Keratinocyte (primary cell): ENCODE data around the gene NAP1L1. TPM values are rescaled to one million over a fixed set of nuclear protein-coding genes. Genes with fewer than 3 reads are reported as not detected.

Source experiments
- DNase-seq: peaks from one replicate; pipeline ENCODE4 v3.0.0-alpha.2; 2011; ENCODE audit warnings: low read depth, missing footprints, low spot score
- FAIRE-seq: peaks from 2 replicates; lab custom pipeline; 2011; peaks lifted over from hg19 to GRCh38; lab: Jason Lieb, UNC
- H2AFZ ChIP-seq: 2 replicates; pipeline ENCODE4 v1.6.0; 2012; ENCODE audit warnings: low read length, control low read depth, inconsistent platforms; ENCODE audit not compliant: control insufficient read depth
- H3K27ac ChIP-seq: 2 replicates; pipeline ENCODE4 v1.5.1; 2011; ENCODE audit warnings: low read length; ENCODE audit not compliant: control insufficient read depth, insufficient read depth
- H3K27me3 ChIP-seq: 3 replicates; pipeline ENCODE4 v1.6.0; 2011; ENCODE audit warnings: low read length; ENCODE audit not compliant: control insufficient read depth, insufficient read depth; ENCODE audit errors: extremely low read depth
- H3K36me3 ChIP-seq, 2 experiments: 2 replicates in 1 of 2; 3 replicates in 1 of 2; pipeline ENCODE4 v1.5.1; 2011; ENCODE audit warnings: low read length in 2 of 2, mild to moderate bottlenecking in 1 of 2; ENCODE audit not compliant: control insufficient read depth in 2 of 2, insufficient read depth in 2 of 2; ENCODE audit errors: extremely low read depth in 1 of 2
- H3K4me1 ChIP-seq: 3 replicates; pipeline ENCODE4 v1.5.1; 2011; ENCODE audit warnings: low read length; ENCODE audit not compliant: control insufficient read depth, insufficient read depth; ENCODE audit errors: extremely low read depth
- H3K4me2 ChIP-seq: 3 replicates; pipeline ENCODE4 v1.6.0; 2011; ENCODE audit warnings: low read depth, low read length; ENCODE audit not compliant: control insufficient read depth, insufficient read depth; ENCODE audit errors: extremely low read depth
- H3K4me3 ChIP-seq, 3 experiments: fragments of 200-600 bp in 1 of 3; sonication (generic) in 1 of 3; 2 replicates in 2 of 3; 3 replicates in 1 of 3; pipeline ENCODE4 v1.5.1; 2011 to 2016; ENCODE audit warnings: low read length in 3 of 3, mild to moderate bottlenecking in 3 of 3, control low read depth in 2 of 3, inconsistent platforms in 1 of 3, low read depth in 1 of 3, mixed read lengths in 1 of 3, mixed run types in 1 of 3, moderate library complexity in 1 of 3; ENCODE audit not compliant: control insufficient read depth in 2 of 3, insufficient read depth in 2 of 3; ENCODE audit errors: extremely low read depth in 1 of 3
- H3K79me2 ChIP-seq: 2 replicates; pipeline ENCODE4 v1.6.0; 2012; ENCODE audit warnings: low read length; ENCODE audit not compliant: control insufficient read depth, insufficient read depth
- H3K9ac ChIP-seq: 3 replicates; pipeline ENCODE4 v1.6.0; 2011; ENCODE audit warnings: low read length; ENCODE audit not compliant: control insufficient read depth, insufficient read depth; ENCODE audit errors: extremely low read depth
- H3K9me1 ChIP-seq: 3 replicates; pipeline ENCODE4 v1.6.0; 2011; ENCODE audit warnings: low read length; ENCODE audit not compliant: control insufficient read depth, insufficient read depth; ENCODE audit errors: extremely low read depth
- H3K9me3 ChIP-seq: 2 replicates; pipeline ENCODE4 v1.5.1; 2012; ENCODE audit warnings: low read depth, low read length; ENCODE audit not compliant: control insufficient read depth
- H4K20me1 ChIP-seq: 3 replicates; pipeline ENCODE4 v1.6.0; 2011; ENCODE audit warnings: low read length; ENCODE audit not compliant: control insufficient read depth, insufficient read depth; ENCODE audit errors: extremely low read depth
- CTCF ChIP-seq, 3 experiments: IDR thresholded peaks in 1 of 3; conservative IDR thresholded peaks in 1 of 3; optimal IDR thresholded peaks in 1 of 3; 2 replicates in 2 of 3; 3 replicates in 1 of 3; pipeline versions ENCODE3 to v1.5.1; 2011; ENCODE audit warnings: low read length in 3 of 3, mild to moderate bottlenecking in 3 of 3, moderate library complexity in 2 of 3, control low read depth in 1 of 3, inconsistent platforms in 1 of 3; ENCODE audit not compliant: insufficient read depth in 2 of 3; ENCODE audit errors: extremely low read depth in 1 of 3
- EZH2 ChIP-seq: IDR thresholded peaks from one replicate; pipeline ENCODE4 v1.6.1; 2012; ENCODE audit warnings: inconsistent platforms, mild to moderate bottlenecking, low read length, moderate library complexity
- dilution Hi-C: fragments of 300-500 bp; cut with MboI; formaldehyde crosslinking; loops from one replicate; pipeline ENCODE4 v1.7.0; 2020; ENCODE audit warnings: low sequenced_read_pairs; ENCODE audit not compliant: extremely low pct_ligation_motif_present
- polyA plus RNA-seq, 5 experiments: library from polyadenylated mRNA; depleted of rRNA in 3 of 5; stranded (reverse) in 3 of 5; stranded (forward) in 1 of 5; unstranded in 1 of 5; fragments of >200 nt; gene quantifications; 1 replicate in 1 of 5; 2 replicates in 3 of 5; 3 replicates in 1 of 5; pipeline versions ENCODE4 v1.2.1 to v1.2.3, GENCODE V29; 2011 to 2012; ENCODE audit warnings: missing spikeins in 2 of 5, low read depth in 1 of 5, low replicate concordance in 1 of 5

The NAP1L1 gene
- polyA plus RNA-seq, 1 donor (not counting 4 experiments of a cell fraction or from before 2014, with no cell fraction given), result 384 TPM

- no peak overlapping the region for H3K4me2 ChIP-seq
- DNase-seq (no peak), FAIRE-seq (no peak)
- no peaks in the 10 kb centered on the region for H4K20me1 ChIP-seq
- H3K4me3 ChIP-seq, result no peak overlapping the region
- H3K79me2 ChIP-seq, result no peaks in the 10 kb centered on the region
- H3K36me3 ChIP-seq, result no peaks in the 10 kb centered on the region
- no peaks in the 10 kb centered on the region for H3K9me1 ChIP-seq
- TF ChIP-seq CTCF (optimal IDR thresholded peaks at IDR 0.05 in 1 of 3, IDR thresholded peaks at IDR 0.05 in 1 of 3, conservative IDR thresholded peaks at IDR 0.05 in 1 of 3; ENCODE audit: extremely low read depth in 1 of 3, insufficient read depth in 2 of 3, low read length in 3 of 3), result no peak
- TF ChIP-seq EZH2, result no peak
- no peak overlapping the region for H3K9ac ChIP-seq
- H2AFZ ChIP-seq, result no peak overlapping the region
- dilution Hi-C loops, result no loop called here
- H3K9me3 ChIP-seq, result no peaks in the 10 kb centered on the region
- H3K4me1 ChIP-seq, result peaks cover 31% of the 10 kb centered on the region
- H3K27ac ChIP-seq, result no peak overlapping the region
- no peaks in the 10 kb centered on the region for H3K27me3 ChIP-seq
Measured at GRCh38 chr12:76013603-76014002, 70.9 kb downstream of the NAP1L1 start.

GRCh38 chr12:76012644-76013043, 71.8 kb downstream of the NAP1L1 start:
- Histone ChIP-seq H3K4me2 (no peak overlapping the region), H3K4me3 (no peak overlapping the region), H3K36me3 (no peaks in the 10 kb centered on the region), H4K20me1 (no peaks in the 10 kb centered on the region), H3K9ac (no peak overlapping the region), H3K27ac (no peak overlapping the region), H3K79me2 (no peaks in the 10 kb centered on the region), H3K27me3 (no peaks in the 10 kb centered on the region), H2AFZ (no peak overlapping the region), H3K9me3 (no peaks in the 10 kb centered on the region), H3K9me1 (no peaks in the 10 kb centered on the region), H3K4me1 (peaks cover 24% of the 10 kb centered on the region)
- no peak for TF ChIP-seq EZH2
- no peak for TF ChIP-seq CTCF (optimal IDR thresholded peaks at IDR 0.05 in 1 of 3, IDR thresholded peaks at IDR 0.05 in 1 of 3, conservative IDR thresholded peaks at IDR 0.05 in 1 of 3; ENCODE audit: extremely low read depth in 1 of 3, insufficient read depth in 2 of 3, low read length in 3 of 3)
- FAIRE-seq (no peak), DNase-seq (no peak)
- dilution Hi-C loops, result no loop called here
